NK-92 (cell line): ENCODE measurements around the gene MT4.

ENCODE experiments used
- DNase-seq: peaks from one replicate; lab custom pipeline; 2025; ENCODE audit not compliant: unreplicated experiment; lab: John Stamatoyannopoulos, UW

The MT4 gene

DNA sequence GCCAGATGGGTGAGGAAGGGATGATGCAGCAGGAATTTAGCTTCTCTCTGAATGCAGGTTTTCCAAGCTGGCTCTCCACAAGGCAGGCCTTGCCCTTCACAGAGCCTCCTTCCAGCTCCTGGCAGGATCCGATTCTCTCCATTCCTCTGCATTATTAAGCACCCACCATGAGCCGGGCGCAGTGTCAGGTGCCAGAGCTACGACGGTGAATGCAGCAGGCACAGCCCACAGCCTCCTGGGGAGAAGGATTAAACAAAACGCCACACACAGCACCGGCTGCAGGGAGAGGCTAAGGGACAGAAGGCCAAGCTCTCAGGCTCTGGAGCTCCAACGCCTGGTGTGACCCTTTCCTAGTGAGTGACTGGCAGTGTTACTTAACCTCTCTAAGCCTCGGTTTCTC lies 36.5 kb downstream of the MT4 start:
- no peak for DNase-seq

GRCh38 chr16:56603589-56603988 lies 38.7 kb downstream of the MT4 start:
- no peak for DNase-seq

- no peak for DNase-seq
Observed at GRCh38 chr16:56604966-56605365, 40.1 kb downstream of the MT4 start.

DNA sequence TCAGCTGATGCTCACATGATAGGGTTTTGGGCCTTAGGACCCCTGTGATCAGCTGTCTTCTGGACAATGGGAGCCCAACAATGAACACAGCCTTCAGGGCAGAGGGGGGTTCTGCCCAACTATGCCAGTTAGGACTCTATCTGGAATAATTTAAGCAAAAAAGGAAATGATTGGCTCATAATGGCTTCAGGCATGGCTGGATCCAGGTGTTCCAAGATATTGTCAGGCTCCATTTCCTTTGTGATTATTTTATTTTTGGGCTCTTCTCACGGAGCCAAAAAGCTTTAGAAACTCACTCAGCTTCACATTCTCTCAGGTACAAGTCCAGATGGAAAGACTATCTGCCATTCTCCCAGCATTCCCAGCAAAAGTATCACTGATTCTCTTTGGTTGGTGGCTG lies 40.6 kb downstream of the MT4 start:
- no peak for DNase-seq

- DNase-seq = no peak
Observed at GRCh38 chr16:56606071-56606475, 41.2 kb downstream of the MT4 start.

GRCh38 chr16:56606476-56607108 lies 41.7 kb downstream of the MT4 start:
- no peak for DNase-seq

- no peak for DNase-seq
Observed at GRCh38 chr16:56607109-56607618, 42.3 kb downstream of the MT4 start.

- DNase-seq = no peak
Observed at GRCh38 chr16:56607675-56608042, 42.8 kb downstream of the MT4 start.

DNA sequence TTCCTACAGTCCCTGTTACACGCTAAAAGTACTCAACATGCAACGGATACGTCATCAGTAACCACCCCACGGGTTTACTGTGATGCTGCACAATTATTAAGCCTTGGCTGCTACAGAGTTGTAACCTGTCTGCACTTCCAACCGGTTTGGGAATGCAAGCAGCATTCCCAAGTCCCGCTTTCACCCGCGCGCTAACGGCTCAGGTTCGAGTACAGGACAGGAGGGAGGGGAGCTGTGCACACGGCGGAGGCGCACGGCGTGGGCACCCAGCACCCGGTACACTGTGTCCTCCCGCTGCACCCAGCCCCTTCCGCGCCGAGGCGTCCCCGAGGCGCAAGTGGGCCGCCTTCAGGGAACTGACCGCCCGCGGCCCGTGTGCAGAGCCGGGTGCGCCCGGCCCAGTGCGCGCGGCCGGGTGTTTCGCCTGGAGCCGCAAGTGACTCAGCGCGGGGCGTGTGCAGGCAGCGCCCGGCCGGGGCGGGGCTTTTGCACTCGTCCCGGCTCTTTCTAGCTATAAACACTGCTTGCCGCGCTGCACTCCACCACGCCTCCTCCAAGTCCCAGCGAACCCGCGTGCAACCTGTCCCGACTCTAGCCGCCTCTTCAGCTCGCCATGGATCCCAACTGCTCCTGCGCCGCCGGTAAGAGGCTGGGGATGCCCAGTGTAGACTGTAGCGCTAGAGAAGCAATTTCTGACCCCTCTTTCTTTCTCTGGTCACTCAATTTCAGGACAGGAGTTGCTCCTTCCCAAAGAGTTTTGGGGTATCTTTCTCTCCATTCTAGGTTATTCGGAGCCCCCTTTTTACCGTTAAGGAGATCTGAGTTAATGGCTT lies 43.4 kb downstream of the MT4 start, which contains the start of gene MT2A:
Gene MT2A, plus strand, starts transcription at position 542 of the 833 bp plus-strand sequence. Its CDS starts 72 bp downstream, at position 614.
- DNase-seq = no peak

DNA sequence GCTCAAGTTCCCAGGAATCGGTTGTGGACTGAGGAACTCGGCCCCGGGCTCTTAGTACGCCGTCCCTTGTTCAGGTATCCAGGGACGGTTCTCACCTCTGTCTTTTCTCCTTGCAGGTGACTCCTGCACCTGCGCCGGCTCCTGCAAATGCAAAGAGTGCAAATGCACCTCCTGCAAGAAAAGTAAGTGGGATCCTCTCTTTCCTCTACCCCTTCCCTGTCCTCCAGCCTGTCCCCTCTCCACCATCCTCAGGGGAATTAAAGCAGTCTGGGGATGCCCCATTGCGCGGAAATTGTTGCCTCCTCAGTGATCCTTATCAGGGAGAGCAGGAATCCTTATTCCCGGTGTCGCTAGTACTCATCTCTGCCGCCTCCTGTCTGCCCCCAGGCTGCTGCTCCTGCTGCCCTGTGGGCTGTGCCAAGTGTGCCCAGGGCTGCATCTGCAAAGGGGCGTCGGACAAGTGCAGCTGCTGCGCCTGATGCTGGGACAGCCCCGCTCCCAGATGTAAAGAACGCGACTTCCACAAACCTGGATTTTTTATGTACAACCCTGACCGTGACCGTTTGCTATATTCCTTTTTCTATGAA lies 44.1 kb downstream of the MT4 start:
- DNase-seq = no peak

DNA sequence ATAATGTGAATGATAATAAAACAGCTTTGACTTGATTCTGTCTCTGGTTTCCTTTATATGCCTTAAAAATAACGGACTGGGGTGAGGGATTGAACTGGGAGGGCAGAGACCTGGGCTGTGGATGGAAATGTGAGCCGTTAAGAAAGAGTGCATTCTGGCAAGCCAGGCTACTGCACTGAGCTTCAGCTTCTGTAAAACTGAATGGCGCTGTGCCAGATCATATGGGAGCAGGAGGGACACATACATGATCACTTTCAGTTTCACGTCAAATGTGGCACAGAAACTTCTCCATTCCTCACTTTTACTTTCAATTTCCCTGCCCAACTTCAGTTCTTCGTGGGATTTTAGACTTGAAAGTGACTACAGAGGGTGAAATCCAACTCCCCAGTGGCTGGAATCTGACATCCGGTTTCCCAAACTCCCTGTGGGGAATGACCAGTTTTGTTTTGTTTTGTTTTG lies 44.6 kb downstream of the MT4 start:
- no peak for DNase-seq

DNA sequence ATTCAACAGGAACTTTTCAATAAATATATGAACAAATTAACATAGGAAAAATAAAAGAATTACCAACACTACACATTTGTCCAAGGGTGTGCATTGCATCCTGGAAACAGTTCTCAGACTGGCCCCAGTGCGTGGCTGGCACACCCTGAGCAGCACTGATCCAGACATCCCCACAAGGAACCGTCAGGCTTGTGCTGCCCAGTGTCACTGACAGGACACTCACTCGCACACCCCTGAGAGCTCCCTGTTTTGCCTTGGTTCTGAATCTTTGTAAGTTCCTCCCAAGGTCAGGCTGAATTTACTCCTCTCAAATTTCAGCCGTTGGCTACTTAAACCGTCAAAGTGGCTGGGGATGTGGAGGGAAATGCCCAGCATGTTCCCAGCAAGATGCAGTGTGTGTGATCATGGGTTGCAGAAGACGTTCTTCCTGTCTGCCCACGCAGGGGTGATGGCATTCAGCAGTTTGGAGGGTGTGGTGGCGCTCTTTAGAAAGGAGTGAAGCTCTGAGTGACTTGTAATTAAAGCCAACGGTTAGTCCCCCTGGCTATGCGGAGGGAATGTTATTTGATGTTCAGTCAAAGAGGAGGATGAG lies 45.2 kb downstream of the MT4 start:
- DNase-seq = no peak

DNA sequence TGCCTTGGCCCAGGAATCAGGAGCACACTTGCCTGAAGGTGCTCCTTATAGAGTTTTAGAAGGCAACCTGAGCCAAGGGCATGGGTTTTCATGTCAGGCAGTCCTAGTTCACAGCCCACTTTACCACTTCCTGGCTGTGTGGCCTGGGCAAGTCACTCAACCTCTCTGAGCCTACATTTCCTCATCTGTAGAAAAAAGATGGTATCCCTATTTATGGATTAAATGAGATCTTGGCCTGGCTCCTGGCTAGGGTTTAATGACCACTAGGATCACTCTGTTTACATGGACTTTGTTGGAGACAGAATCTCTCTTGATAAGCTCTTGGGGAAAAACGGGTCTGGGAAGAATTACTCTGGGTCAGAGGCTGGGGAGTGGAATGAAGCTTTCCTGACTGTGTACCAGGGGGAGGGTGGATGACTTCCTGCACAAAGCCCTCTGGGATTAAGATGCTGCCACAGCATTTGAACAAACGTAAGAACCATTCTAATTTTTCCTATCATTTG lies 45.8 kb downstream of the MT4 start:
- no peak for DNase-seq

GRCh38 chr16:56611281-56611833 lies 46.5 kb downstream of the MT4 start:
- DNase-seq = no peak

- no peak for DNase-seq
Observed at GRCh38 chr16:56613706-56614105, 48.8 kb downstream of the MT4 start.

DNA sequence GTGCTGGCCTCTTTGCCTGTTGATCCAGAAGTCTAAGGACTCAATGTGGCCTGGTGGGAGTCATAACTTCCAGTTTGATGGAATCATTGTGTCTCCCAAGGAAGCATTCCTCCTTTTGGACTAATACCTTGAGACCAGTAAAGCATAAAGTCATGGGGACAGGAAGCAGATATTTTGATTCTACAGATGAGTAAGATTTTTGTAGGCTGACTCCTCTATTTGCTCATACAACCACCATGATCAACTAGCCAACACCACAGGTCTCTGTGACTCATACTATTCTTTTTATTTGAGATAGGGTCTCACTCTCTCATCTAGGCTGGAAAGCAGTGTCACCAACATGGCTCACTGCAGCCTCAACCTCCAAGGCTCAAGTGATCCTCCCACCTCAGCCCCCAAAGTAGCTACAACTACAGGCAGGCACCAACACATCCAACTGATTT lies 49.7 kb downstream of the MT4 start:
- no peak for DNase-seq

DNA sequence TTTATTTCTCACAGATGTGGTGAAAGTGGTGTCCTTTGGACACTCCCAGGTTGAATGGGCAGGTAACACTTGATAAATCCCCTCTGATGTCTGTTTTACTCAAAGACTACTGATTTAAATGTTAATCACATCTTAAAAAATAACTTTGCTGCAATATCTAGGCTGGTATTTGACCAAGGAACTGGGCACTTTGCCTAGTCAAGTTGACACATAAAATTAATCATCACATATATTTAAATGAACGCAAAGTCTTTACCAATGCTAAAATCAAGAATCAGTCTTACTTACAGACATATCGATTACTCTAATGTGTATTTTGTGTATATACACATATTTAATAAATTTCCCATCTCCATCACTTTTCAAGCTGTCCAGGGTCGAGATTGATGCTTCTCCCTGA lies 50.5 kb downstream of the MT4 start:
- DNase-seq = no peak

DNA sequence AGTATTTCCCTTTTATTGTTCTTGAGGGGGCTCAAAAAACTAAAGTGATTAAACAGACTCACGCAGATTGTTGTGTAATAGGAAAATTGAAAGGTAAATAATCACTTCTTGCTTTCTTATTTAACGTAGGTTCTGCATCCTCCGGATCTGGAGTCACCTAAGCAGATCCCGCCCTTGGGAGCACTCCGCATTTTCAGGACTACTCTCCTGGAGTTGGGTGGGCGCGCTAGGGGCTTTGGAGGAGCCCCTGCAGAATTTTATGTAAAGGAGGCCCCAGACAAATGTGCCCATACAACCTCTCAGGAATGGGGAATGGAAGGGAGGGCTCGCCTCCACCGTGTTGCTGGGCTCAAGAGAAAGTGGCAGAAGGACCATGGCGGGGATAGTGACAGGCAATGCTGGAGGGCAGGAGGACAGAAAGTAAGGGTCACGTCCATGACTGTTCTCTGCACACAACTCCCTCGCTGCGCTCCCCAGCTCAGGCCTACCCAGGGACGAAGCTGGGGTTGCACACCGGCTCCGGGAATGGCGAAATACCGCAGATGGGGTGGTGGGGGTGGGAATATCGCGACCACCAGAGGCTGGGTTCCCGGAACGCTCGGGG lies 51.8 kb downstream of the MT4 start:
- no peak for DNase-seq

DNA sequence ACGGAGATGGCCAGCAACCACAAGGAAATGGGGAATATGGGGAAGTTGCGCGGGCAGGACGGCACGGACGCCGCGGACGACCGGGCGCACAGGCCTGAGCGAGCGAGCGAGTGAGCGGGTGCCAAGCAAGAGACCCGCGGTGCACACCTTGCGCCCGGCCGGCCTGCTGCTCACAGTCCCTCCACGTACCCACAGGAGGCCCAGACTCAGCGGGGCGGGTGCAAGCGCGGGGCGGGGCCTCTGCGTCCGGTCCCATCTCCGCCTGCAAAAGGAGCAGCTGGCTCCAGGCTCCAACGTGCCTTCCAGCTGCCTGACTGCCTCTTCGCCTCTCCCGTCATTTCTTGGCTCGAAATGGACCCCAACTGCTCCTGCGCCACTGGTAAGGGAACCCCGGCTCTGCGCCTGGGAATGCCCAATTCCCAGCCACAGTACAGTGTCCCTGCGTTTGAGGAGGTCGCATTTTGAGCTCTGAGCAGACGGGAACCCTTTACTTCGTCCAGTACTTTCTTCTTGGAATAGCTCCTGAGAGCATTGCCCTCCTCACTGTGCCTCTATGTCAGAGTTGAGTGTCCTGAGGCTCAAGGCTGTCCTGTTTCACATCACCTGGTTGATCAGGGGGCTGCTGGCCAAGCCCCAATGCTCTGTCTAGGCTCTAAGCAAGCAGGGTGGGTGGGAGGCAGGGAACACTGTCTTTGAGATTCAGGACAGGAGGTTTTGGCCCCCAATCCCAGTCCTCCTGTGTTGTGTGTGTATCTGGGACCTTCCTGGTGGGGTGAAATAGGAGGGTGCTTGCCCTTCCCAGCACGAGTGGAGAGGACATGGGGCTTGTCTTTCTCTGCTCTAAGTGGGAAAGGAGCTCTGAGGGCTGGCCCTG lies 52.6 kb downstream of the MT4 start:
- no peak for DNase-seq

DNA sequence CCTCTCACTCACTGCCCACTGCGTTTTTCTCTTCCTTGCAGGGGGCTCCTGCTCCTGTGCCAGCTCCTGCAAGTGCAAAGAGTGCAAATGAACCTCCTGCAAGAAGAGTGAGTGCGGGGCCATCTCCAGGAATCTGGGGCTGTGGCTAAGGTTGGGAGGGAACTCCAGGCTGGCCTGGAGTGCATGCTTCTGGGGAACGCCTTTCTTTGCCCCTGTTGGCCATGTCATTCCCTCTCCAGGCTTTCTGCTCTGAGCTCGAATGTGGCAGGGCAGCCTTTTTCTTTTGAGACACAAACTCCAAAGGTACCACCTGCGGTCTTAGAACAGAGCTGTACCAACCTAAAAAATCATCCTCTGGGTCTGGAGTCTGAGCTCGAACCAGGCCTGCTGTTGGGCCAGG lies 53.3 kb downstream of the MT4 start:
- no peak for DNase-seq
